Uterus (tissue), 2 donors: ENCODE measurements around the gene MS4A2.

Experiments used
- POLR2A ChIP-seq, 2 donors: fragments of 450-650 bp; IDR thresholded peaks; one replicate each; pipeline ENCODE4 v1.6.1; 2016; ENCODE audit warnings: antibody characterized with exemption in 2 of 2, mild to moderate bottlenecking in 1 of 2, moderate library complexity in 1 of 2
- TF ChIP-seq, protein P1 (sequence below), 4 experiments: fragments of 200-600 bp in 2 of 4; fragments of 450-650 bp in 2 of 4; sonication (generic) in 2 of 4; IDR thresholded peaks; one replicate each; pipeline ENCODE4 v1.5.1; 2016 to 2019; ENCODE audit warnings: antibody characterized with exemption in 4 of 4, mild to moderate bottlenecking in 2 of 4, moderate library complexity in 1 of 4

DNA sequence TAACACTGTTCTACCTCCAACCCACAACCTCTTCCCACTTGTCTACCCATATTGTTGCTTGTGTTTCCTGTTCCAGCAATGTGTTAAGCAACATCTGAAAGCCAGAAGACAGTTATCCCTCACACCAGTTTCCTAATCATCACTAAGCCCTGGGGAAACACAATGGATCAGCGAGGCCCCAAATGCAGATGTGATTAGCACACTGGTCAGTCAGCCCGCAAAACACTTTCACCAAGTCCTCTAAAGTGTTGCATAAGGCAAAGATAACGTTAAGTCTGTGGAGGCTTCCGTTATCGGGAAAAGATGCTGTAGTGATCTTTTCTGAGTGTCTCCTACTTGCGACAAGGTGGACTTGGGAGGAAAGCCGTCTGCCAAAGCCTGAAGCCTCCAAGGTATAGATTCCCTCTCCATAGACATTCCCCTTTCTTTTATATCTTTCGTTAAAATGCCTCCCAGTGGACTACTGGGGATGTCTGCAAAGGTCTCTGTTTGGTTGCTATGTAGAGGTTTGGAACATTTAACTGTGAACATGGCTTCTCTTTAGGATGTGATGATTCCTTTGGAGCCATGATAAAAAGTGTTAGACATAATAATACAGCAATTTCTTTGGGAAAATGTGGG lies 32.0 kb upstream of the MS4A2 start, which contains the start of gene MS4A3:
- TF ChIP-seq, protein P1, sequence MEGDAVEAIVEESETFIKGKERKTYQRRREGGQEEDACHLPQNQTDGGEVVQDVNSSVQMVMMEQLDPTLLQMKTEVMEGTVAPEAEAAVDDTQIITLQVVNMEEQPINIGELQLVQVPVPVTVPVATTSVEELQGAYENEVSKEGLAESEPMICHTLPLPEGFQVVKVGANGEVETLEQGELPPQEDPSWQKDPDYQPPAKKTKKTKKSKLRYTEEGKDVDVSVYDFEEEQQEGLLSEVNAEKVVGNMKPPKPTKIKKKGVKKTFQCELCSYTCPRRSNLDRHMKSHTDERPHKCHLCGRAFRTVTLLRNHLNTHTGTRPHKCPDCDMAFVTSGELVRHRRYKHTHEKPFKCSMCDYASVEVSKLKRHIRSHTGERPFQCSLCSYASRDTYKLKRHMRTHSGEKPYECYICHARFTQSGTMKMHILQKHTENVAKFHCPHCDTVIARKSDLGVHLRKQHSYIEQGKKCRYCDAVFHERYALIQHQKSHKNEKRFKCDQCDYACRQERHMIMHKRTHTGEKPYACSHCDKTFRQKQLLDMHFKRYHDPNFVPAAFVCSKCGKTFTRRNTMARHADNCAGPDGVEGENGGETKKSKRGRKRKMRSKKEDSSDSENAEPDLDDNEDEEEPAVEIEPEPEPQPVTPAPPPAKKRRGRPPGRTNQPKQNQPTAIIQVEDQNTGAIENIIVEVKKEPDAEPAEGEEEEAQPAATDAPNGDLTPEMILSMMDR (IDR thresholded peaks at IDR 0.05): no peak
- no peak for TF ChIP-seq POLR2A (IDR thresholded peaks at IDR 0.05)
